Measurements from ENCODE around the gene ITGA11. TPM values are rescaled to one million over a fixed set of nuclear protein-coding genes. Genes with fewer than 3 reads are reported as not detected.

Gene ITGA11
- total and polyA plus RNA-seq, 2 donors = 0.21 to 0.47 TPM

DNA sequence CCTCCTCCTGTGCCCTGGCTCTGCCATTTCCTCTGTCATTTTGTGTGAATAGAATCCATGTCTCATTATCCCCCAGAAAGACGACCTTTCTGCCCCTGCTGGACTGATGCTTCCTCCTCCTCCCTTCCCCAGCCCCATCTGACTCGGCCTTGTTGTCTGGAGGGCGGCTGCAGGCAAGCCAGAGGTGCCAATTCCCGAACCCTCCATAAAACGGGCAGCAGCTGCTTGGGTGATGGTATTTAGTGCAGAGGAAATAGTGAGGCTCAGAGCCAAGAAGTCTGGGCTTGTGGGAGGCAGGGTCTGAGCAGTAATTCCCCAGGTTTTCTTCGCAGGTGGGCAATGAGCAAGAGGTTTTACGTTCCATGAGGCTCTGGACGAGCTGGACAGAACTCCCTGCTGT lies 71.2 kb downstream of the ITGA11 start:
- H3K4me3 ChIP-seq (ENCODE audit: low read length in 2 of 2) = no peak overlapping the region
- DNase-seq (ENCODE audit: low read depth in 6 of 9, low spot score in 9 of 9) = no peak

DNA sequence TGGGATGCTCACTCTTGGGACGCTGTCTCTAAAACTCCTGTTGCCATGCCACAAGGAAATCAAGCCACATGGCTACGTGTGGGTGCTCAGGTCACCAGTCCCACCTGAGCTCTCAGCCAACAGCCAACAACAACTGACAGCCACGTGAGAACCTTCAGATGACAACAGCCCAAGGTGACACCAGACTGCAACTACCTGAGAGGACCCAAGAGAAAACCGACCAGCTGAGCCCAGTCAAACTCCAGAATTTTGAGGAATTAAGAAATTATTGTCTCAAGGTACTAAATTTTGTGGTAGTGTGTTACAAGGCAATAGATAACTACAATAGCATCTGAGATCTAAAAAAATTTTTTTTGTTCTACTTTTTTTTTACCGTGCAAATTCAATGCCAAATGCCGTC lies 75.2 kb downstream of the ITGA11 start:
- Histone ChIP-seq H3K4me3 (ENCODE audit: low read length in 2 of 2) (no peak overlapping the region), H3K4me1 (ENCODE audit: control insufficient read depth in 2 of 2, insufficient read depth in 2 of 2, low read length in 2 of 2) (peaks cover 0 to 4% of the 10 kb centered on the region in 2 donors), H3K9me3 (ENCODE audit: control insufficient read depth in 2 of 2, insufficient read depth in 1 of 2, low read length in 1 of 2) (peaks cover 0 to 8% of the 10 kb centered on the region in 2 donors), H3K36me3 (ENCODE audit: control insufficient read depth in 2 of 2, insufficient read depth in 2 of 2, low read length in 1 of 2) (no peaks in the 10 kb centered on the region), H3K27me3 (ENCODE audit: control insufficient read depth in 2 of 2, insufficient read depth in 1 of 2, low read length in 1 of 2) (no peaks in the 10 kb centered on the region), H3K27ac (ENCODE audit: low read depth in 1 of 2, low read length in 1 of 2) (no peak overlapping the region)
- no peak for DNase-seq (ENCODE audit: low read depth in 6 of 9, low spot score in 9 of 9)
- WGBS = 94% methylated on average over 6 of the region's 6 CpGs

More for the DNA sequence above, 71.2 kb downstream of the ITGA11 start:
- Histone ChIP-seq H3K4me1 (ENCODE audit: control insufficient read depth in 2 of 2, insufficient read depth in 2 of 2, low read length in 2 of 2) (peaks cover 2 to 8% of the 10 kb centered on the region in 2 donors), H3K27me3 (ENCODE audit: control insufficient read depth in 2 of 2, insufficient read depth in 1 of 2, low read length in 1 of 2) (no peaks in the 10 kb centered on the region), H3K36me3 (ENCODE audit: control insufficient read depth in 2 of 2, insufficient read depth in 2 of 2, low read length in 1 of 2) (no peaks in the 10 kb centered on the region), H3K9me3 (ENCODE audit: control insufficient read depth in 2 of 2, insufficient read depth in 1 of 2, low read length in 1 of 2) (peaks cover 0 to 8% of the 10 kb centered on the region in 2 donors), H3K27ac (ENCODE audit: low read depth in 1 of 2, low read length in 1 of 2) (no peak overlapping the region)
- WGBS = 82% methylated on average over 8 of the region's 8 CpGs

DNA sequence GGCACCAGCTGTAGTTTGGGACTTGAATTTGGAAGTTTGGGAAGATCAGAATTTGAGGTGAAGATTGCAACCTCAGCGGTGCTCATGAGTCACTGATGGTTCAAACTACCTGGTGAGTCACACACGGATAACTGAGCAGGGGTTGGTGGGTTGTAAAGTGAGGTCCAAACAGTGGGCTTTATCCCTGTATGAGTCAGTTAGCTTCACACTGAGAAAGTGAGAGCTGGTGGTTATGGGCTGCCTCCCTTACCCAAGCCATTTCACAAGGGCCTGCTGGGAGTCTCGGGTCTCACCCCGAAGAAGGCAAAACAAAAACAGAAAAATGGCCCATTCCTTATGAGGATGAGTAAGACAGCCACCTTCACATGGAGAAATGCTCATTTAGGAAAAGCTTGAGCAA lies 77.0 kb downstream of the ITGA11 start:
- DNase-seq (ENCODE audit: low read depth in 6 of 9, low spot score in 9 of 9) = no peak
- Histone ChIP-seq H3K4me1 (ENCODE audit: control insufficient read depth in 2 of 2, insufficient read depth in 2 of 2, low read length in 2 of 2) (peaks cover 0 to 4% of the 10 kb centered on the region in 2 donors), H3K27ac (ENCODE audit: low read depth in 1 of 2, low read length in 1 of 2) (no peak overlapping the region), H3K4me3 (ENCODE audit: low read length in 2 of 2) (no peak overlapping the region), H3K27me3 (ENCODE audit: control insufficient read depth in 2 of 2, insufficient read depth in 1 of 2, low read length in 1 of 2) (no peaks in the 10 kb centered on the region), H3K9me3 (ENCODE audit: control insufficient read depth in 2 of 2, insufficient read depth in 1 of 2, low read length in 1 of 2) (peaks cover 0 to 8% of the 10 kb centered on the region in 2 donors), H3K36me3 (ENCODE audit: control insufficient read depth in 2 of 2, insufficient read depth in 2 of 2, low read length in 1 of 2) (no peaks in the 10 kb centered on the region)
- 97% methylated on average over 4 of the region's 4 CpGs for WGBS

DNA sequence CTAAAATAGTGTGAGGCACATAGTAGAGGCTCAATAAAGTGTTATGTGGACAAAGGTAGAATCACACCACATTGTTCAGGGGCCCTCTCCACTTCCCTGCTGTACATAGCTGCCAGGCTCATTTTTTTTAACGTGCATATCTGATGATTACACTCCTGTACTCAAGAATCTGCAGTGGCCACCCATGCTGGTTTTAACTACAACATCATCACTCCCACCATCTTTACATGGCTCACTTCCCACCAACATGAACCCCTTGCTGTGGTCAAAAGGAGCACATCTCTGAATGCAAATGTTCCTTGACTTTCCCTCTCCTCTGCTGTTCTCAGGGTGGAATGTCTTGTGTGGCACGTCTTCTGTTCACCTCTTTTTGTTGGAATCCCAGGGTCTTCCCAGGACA lies 77.7 kb downstream of the ITGA11 start:
- H3K36me3 ChIP-seq (ENCODE audit: control insufficient read depth in 2 of 2, insufficient read depth in 2 of 2, low read length in 1 of 2) = no peaks in the 10 kb centered on the region
- H3K9me3 ChIP-seq (ENCODE audit: control insufficient read depth in 2 of 2, insufficient read depth in 1 of 2, low read length in 1 of 2) = peaks cover 0 to 8% of the 10 kb centered on the region in 2 donors
- H3K27me3 ChIP-seq (ENCODE audit: control insufficient read depth in 2 of 2, insufficient read depth in 1 of 2, low read length in 1 of 2) = no peaks in the 10 kb centered on the region
- no peak for DNase-seq (ENCODE audit: low read depth in 6 of 9, low spot score in 9 of 9)
- no peak overlapping the region for H3K4me3 ChIP-seq (ENCODE audit: low read length in 2 of 2)
- peaks cover 0 to 4% of the 10 kb centered on the region in 2 donors for H3K4me1 ChIP-seq (ENCODE audit: control insufficient read depth in 2 of 2, insufficient read depth in 2 of 2, low read length in 2 of 2)
- no peak overlapping the region for H3K27ac ChIP-seq (ENCODE audit: low read depth in 1 of 2, low read length in 1 of 2)
- WGBS = 96% methylated on average over 2 of the region's 2 CpGs

DNA sequence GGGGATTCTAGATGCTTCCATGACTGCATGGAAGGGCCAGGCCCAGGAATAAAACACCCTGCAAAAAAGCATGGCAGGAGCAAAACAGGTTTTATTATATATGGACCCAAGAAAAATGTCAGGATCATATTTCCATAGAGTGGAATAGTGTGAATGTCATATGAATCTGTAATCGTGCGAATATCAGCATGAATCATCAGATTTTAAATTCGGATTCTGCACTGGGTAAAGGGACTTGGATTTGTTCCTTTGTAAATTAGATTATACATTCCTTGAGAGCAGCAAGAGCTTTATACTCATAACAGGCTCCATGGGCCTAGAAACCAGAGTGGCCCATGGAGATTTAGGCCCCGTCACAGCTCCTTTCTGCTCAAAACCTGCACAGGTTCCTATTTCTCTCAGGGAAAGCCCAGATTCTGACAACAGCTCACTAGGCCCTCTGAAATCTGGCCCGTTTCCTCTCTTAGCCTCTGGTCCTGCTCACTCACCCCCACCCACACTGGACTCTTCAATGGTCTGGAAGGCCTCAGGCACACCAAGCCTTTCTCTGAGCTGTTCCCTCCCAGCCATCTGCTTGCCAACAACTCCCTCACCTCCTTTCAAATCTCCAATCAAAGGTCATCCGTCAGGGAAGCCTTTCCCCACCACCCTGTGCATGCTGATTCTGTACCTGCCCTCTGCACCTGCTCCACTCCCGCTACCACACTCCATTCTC lies 78.4 kb downstream of the ITGA11 start:
- no peak for DNase-seq (ENCODE audit: low read depth in 6 of 9, low spot score in 9 of 9)
- WGBS = 98% methylated on average over 7 of the region's 7 CpGs
- Histone ChIP-seq H3K36me3 (ENCODE audit: control insufficient read depth in 2 of 2, insufficient read depth in 2 of 2, low read length in 1 of 2) (no peaks in the 10 kb centered on the region), H3K9me3 (ENCODE audit: control insufficient read depth in 2 of 2, insufficient read depth in 1 of 2, low read length in 1 of 2) (peaks cover 0 to 8% of the 10 kb centered on the region in 2 donors), H3K4me1 (ENCODE audit: control insufficient read depth in 2 of 2, insufficient read depth in 2 of 2, low read length in 2 of 2) (peaks cover 0 to 4% of the 10 kb centered on the region in 2 donors), H3K4me3 (ENCODE audit: low read length in 2 of 2) (no peak overlapping the region), H3K27me3 (ENCODE audit: control insufficient read depth in 2 of 2, insufficient read depth in 1 of 2, low read length in 1 of 2) (no peaks in the 10 kb centered on the region), H3K27ac (ENCODE audit: low read depth in 1 of 2, low read length in 1 of 2) (no peak overlapping the region)

DNA sequence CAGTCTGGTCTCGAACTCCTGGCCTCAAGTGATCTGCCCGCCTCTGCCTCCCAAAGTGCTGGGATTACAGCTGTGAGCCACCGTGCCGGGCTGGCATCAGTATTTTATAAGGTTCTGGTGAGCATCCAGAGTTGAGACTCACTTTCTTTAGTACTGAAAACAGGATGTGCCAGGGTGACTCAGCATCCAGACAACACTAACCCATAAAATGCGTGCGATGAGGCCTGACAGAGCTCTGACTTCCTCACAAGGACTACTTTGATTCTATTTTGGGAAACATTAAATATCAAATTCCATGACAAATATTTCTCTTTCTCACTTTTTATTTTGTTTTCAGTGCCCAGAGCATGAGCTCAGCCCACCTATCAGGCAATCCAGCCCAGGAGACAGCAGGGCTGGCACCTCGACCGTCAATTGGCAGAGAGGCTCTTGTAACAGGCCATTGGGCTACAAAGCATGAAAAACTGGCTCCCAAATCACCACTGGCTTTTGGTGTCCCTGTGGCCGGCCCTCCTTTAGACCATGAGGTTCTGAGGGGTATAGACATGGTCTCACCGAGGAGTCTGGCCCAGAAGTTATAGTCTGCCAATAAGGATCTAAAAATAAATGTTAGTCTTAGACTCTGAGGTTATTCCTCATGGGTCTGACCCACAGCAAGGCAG lies 79.4 kb downstream of the ITGA11 start:
- peaks cover 0 to 4% of the 10 kb centered on the region in 2 donors for H3K4me1 ChIP-seq (ENCODE audit: control insufficient read depth in 2 of 2, insufficient read depth in 2 of 2, low read length in 2 of 2)
- peak overlapping the region in 1 of 2 donors; percentile 42 for H3K27ac ChIP-seq (ENCODE audit: low read depth in 1 of 2, low read length in 1 of 2)
- no peaks in the 10 kb centered on the region for H3K36me3 ChIP-seq (ENCODE audit: control insufficient read depth in 2 of 2, insufficient read depth in 2 of 2, low read length in 1 of 2)
- WGBS = 41% methylated on average over 10 of the region's 10 CpGs
- H3K4me3 ChIP-seq (ENCODE audit: low read length in 2 of 2) = no peak overlapping the region
- H3K27me3 ChIP-seq (ENCODE audit: control insufficient read depth in 2 of 2, insufficient read depth in 1 of 2, low read length in 1 of 2) = no peaks in the 10 kb centered on the region
- peaks cover 0 to 8% of the 10 kb centered on the region in 2 donors for H3K9me3 ChIP-seq (ENCODE audit: control insufficient read depth in 2 of 2, insufficient read depth in 1 of 2, low read length in 1 of 2)
- peak in 7 of 9 donors; percentile 11 to 67 (median 30) for DNase-seq (ENCODE audit: low read depth in 6 of 9, low spot score in 9 of 9)

DNA sequence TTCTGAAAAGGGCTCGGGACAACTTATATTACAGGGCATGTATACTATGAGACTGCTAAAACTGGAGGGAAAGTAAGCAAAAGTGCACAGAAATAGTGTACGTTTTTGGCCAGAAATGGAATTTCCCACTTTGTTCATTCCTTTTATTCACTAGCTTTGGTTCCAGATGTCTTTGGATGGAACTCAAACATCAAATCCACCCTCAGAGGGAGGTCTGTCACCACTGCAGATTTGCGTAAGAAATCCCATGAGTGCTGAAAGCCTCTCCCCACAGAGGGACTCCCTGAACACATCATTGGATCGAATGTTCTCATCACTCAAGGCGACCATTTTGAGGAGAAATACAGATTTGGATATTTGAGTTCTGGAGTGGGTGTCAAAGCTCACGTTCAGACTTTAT lies 82.8 kb downstream of the ITGA11 start:
- no peaks in the 10 kb centered on the region for H3K36me3 ChIP-seq (ENCODE audit: control insufficient read depth in 2 of 2, insufficient read depth in 2 of 2, low read length in 1 of 2)
- no peaks in the 10 kb centered on the region for H3K27me3 ChIP-seq (ENCODE audit: control insufficient read depth in 2 of 2, insufficient read depth in 1 of 2, low read length in 1 of 2)
- no peak for DNase-seq (ENCODE audit: low read depth in 6 of 9, low spot score in 9 of 9)
- 95% methylated on average over 6 of the region's 6 CpGs for WGBS
- no peak overlapping the region for H3K4me3 ChIP-seq (ENCODE audit: low read length in 2 of 2)
- H3K27ac ChIP-seq (ENCODE audit: low read depth in 1 of 2, low read length in 1 of 2) = no peak overlapping the region
- no peaks in the 10 kb centered on the region for H3K9me3 ChIP-seq (ENCODE audit: control insufficient read depth in 2 of 2, insufficient read depth in 1 of 2, low read length in 1 of 2)
- peaks cover 0 to 4% of the 10 kb centered on the region in 2 donors for H3K4me1 ChIP-seq (ENCODE audit: control insufficient read depth in 2 of 2, insufficient read depth in 2 of 2, low read length in 2 of 2)

DNA sequence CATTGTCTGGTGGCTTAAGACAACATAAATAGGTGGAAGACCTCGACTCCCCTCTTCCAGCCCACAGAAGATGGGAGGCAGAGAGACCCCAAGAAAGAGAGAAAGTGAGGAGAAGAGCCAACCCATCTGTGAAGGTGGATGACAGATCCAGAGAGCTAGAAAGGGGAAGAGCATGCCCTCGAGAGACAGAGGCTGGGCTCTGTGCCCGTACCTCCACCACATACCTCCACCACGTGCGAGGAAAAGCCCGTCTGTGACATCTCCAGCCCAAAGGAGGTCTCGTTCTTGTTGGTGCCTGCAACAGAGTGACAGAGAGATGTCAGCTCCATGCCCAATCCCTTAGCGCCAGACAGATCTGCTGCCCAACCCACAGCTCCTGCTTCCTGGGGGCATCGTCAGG lies 83.4 kb downstream of the ITGA11 start:
- Histone ChIP-seq H3K9me3 (ENCODE audit: control insufficient read depth in 2 of 2, insufficient read depth in 1 of 2, low read length in 1 of 2) (no peaks in the 10 kb centered on the region), H3K27me3 (ENCODE audit: control insufficient read depth in 2 of 2, insufficient read depth in 1 of 2, low read length in 1 of 2) (no peaks in the 10 kb centered on the region), H3K4me3 (ENCODE audit: low read length in 2 of 2) (no peak overlapping the region), H3K27ac (ENCODE audit: low read depth in 1 of 2, low read length in 1 of 2) (no peak overlapping the region), H3K36me3 (ENCODE audit: control insufficient read depth in 2 of 2, insufficient read depth in 2 of 2, low read length in 1 of 2) (no peaks in the 10 kb centered on the region), H3K4me1 (ENCODE audit: control insufficient read depth in 2 of 2, insufficient read depth in 2 of 2, low read length in 2 of 2) (peaks cover 0 to 4% of the 10 kb centered on the region in 2 donors)
- WGBS = 49% methylated on average over 9 of the region's 9 CpGs
- no peak for DNase-seq (ENCODE audit: low read depth in 6 of 9, low spot score in 9 of 9)

DNA sequence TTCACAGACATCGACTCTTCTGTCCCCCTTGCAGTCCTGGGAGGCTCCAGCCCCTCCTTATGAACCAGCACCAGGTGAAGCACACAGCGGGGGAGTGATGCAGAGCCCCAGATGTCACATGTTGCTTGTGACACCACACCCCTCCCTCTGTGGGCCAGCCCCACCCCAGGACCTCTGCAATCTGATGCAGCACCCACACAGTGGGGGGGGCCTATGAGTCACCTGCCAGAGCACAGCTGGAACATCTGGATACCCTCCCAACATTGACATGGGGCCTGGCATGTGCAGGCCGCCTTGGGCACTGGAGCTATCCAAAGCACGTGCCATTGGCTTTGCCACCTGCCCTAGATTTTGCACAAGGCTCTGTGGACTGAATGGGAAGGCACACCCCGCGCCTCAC lies 83.9 kb downstream of the ITGA11 start:
- 94% methylated on average over 6 of the region's 6 CpGs for WGBS
- no peak for DNase-seq (ENCODE audit: low read depth in 6 of 9, low spot score in 9 of 9)
- no peaks in the 10 kb centered on the region for H3K9me3 ChIP-seq (ENCODE audit: control insufficient read depth in 2 of 2, insufficient read depth in 1 of 2, low read length in 1 of 2)
- no peaks in the 10 kb centered on the region for H3K27me3 ChIP-seq (ENCODE audit: control insufficient read depth in 2 of 2, insufficient read depth in 1 of 2, low read length in 1 of 2)
- no peak overlapping the region for H3K4me3 ChIP-seq (ENCODE audit: low read length in 2 of 2)
- H3K27ac ChIP-seq (ENCODE audit: low read depth in 1 of 2, low read length in 1 of 2) = no peak overlapping the region
- no peaks in the 10 kb centered on the region for H3K36me3 ChIP-seq (ENCODE audit: control insufficient read depth in 2 of 2, insufficient read depth in 2 of 2, low read length in 1 of 2)
- H3K4me1 ChIP-seq (ENCODE audit: control insufficient read depth in 2 of 2, insufficient read depth in 2 of 2, low read length in 2 of 2) = peaks cover 0 to 4% of the 10 kb centered on the region in 2 donors

Measured in thymus (tissue), 11 donors.